ENCODE results near the gene GALNT16. TPM values are rescaled to one million over a fixed set of nuclear protein-coding genes. Genes with fewer than 3 reads are reported as not detected.

Gene GALNT16
- total RNA-seq, 4 donors from 2014 or later = 0.72 to 8.2 (median 2.9) TPM

DNA sequence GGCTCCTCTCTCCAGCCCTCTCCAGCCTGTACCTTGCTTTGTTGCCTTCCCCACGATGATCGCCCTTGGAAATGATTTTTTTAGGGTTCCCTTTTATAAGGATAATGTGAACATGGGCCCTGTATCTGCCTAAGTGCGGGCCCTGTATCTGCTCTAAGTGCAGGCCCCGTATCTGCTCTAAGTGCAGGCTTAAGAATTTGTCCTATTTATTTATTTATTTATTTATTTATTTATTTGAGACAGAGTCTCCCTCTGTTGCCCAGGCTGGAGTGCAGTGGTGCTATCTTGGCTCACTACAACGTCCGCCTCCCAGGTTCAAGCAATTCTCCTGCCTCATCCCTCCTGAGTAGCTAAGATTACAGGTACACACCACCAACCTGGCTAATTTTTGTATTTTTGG is 22.5 kb downstream of the GALNT16 start:
- DNase-seq (ENCODE audit: low spot score in 2 of 2) = peak in 1 of 2 donors; percentile 70
- TF ChIP-seq CTCF (IDR thresholded peaks at IDR 0.05) = no peak
- TF ChIP-seq POLR2A (IDR thresholded peaks at IDR 0.05) = no peak

DNA sequence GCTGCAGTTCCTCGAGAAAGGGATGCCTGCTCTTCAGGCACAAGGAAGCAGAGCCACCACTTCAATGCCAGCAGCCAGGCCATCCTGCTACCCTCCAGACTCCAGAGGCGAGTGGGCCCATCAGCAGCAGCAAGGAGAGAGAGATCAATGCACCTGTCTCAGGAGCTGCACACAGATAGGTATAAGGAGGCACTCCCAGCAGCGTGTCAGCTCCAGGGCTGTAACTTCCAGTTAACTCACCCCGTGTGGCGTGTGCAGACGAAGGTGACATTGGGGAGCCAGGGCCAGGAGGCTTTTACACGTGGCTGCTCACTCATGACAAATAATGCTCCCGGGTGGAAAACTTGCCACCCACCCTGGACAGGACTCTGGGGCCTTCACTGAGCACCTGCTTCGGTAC is 24.2 kb downstream of the GALNT16 start:
- TF ChIP-seq POLR2A (IDR thresholded peaks at IDR 0.05) (no peak), CTCF (IDR thresholded peaks at IDR 0.05) (no peak)
- intact Hi-C loops (cut with DNase I; ENCODE audit: low total_unique reads) = no loop called here
- WGBS, 2 donors = 76 to 83% methylated on average over 8 to 9 of the region's 9 CpGs
- DNase-seq (ENCODE audit: low spot score in 2 of 2) = no peak
- no peak overlapping the region for H3K4me3 ChIP-seq (ENCODE audit: low read depth, poor library complexity, severe bottlenecking)

More for the DNA sequence above, 22.5 kb downstream of the GALNT16 start:
- WGBS, 2 donors = 95 to 97% methylated on average over 6 of the region's 6 CpGs
- intact Hi-C loops (cut with DNase I; ENCODE audit: low total_unique reads) = no loop called here
- no peak overlapping the region for H3K4me3 ChIP-seq (ENCODE audit: low read depth, poor library complexity, severe bottlenecking)

- H3K4me3 ChIP-seq (ENCODE audit: low read depth, poor library complexity, severe bottlenecking) = no peak overlapping the region
- no peak for TF ChIP-seq CTCF (IDR thresholded peaks at IDR 0.05)
- no peak for TF ChIP-seq POLR2A (IDR thresholded peaks at IDR 0.05)
- intact Hi-C loops (cut with DNase I; ENCODE audit: low total_unique reads) = no loop called here
- WGBS, 2 donors = 71 to 74% methylated on average over 7 of the region's 7 CpGs
- peak in 1 of 2 donors; percentile 61 for DNase-seq (ENCODE audit: low spot score in 2 of 2)
Measured at GRCh38 chr14:69285661-69286255, 25.8 kb downstream of the GALNT16 start.

- DNase-seq (ENCODE audit: low spot score in 2 of 2) = peak in 1 of 2 donors; percentile 62
- intact Hi-C loops (cut with DNase I; ENCODE audit: low total_unique reads) = loop anchor here (2.0 kb wide), 1 partner anchor 43 kb away; no protein-coding TSS in a partner anchor
- WGBS, 2 donors = 62 to 72% methylated on average over 9 of the region's 9 CpGs
- H3K4me3 ChIP-seq (ENCODE audit: low read depth, poor library complexity, severe bottlenecking) = no peak overlapping the region
- no peak for TF ChIP-seq POLR2A (IDR thresholded peaks at IDR 0.05)
- TF ChIP-seq CTCF (IDR thresholded peaks at IDR 0.05) = no peak
Measured at GRCh38 chr14:69287098-69288010, 27.4 kb downstream of the GALNT16 start.

GRCh38 chr14:69288011-69288771 is 28.2 kb downstream of the GALNT16 start:
- TF ChIP-seq POLR2A (IDR thresholded peaks at IDR 0.05) = no peak
- TF ChIP-seq CTCF (IDR thresholded peaks at IDR 0.05) = no peak
- DNase-seq (ENCODE audit: low spot score in 2 of 2) = peak in 1 of 2 donors; percentile 89
- WGBS, 2 donors = 69 to 72% methylated on average over 8 of the region's 8 CpGs
- intact Hi-C loops (cut with DNase I; ENCODE audit: low total_unique reads) = loop anchor here (2.0 kb wide), 1 partner anchor 43 kb away; no protein-coding TSS in a partner anchor
- no peak overlapping the region for H3K4me3 ChIP-seq (ENCODE audit: low read depth, poor library complexity, severe bottlenecking)
